Coronary artery (tissue), 2 donors: ENCODE measurements around the gene TPH2.

ENCODE experiments used
- DNase-seq: peaks from one replicate; pipeline ENCODE4 v3.0.0-alpha.2; 2017; ENCODE audit warnings: low spot score
- H3K27ac ChIP-seq, 2 donors: fragments of 200-600 bp; sonication (generic); one replicate each; pipeline ENCODE4 v1.5.1; 2016 to 2019
- H3K4me3 ChIP-seq: fragments of 200-600 bp; sonication (generic); 2 replicates; pipeline ENCODE4 v1.5.1; 2016; ENCODE audit warnings: mild to moderate bottlenecking, moderate library complexity
- TF ChIP-seq, protein P1 (sequence below): fragments of 200-600 bp; sonication (generic); IDR thresholded peaks from one replicate; pipeline ENCODE4 v1.5.1; 2019; ENCODE audit warnings: antibody characterized with exemption

TPH2 gene

DNA sequence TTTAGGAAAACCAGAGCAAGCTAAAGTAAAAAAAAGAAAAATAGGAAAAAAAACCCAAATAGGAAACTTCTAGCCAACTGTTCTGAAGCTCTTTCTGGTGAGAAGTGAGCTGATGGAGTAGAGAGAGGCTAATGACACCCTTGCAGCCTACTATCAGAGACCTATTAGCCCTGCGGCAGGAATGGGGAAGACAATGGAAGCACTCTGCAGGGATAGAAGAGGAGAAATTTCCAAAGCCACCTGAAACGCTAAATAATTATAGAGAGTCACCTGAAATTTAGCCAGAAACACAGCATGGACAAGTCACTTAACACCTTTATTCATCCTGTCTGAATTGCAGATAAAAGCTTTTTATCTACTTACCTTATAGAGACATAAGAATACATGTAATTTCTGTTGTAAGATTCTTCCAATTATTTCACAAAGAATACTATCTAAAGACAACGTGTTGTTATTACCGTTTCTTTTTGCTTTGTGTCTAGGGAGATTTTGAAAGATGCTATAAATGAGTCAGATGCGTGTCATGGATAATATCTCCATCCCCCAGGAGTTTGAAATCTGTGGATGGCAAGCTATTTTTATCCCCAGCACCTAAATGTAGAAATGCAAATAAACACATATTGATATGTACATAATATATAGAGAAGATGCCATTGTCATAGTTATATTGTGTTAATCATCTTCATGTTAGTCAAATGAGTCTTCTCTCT is 138.6 kb downstream of the TPH2 start:
- Histone ChIP-seq H3K4me3 (no peak overlapping the region), H3K27ac (no peak overlapping the region)
- TF ChIP-seq, protein P1, sequence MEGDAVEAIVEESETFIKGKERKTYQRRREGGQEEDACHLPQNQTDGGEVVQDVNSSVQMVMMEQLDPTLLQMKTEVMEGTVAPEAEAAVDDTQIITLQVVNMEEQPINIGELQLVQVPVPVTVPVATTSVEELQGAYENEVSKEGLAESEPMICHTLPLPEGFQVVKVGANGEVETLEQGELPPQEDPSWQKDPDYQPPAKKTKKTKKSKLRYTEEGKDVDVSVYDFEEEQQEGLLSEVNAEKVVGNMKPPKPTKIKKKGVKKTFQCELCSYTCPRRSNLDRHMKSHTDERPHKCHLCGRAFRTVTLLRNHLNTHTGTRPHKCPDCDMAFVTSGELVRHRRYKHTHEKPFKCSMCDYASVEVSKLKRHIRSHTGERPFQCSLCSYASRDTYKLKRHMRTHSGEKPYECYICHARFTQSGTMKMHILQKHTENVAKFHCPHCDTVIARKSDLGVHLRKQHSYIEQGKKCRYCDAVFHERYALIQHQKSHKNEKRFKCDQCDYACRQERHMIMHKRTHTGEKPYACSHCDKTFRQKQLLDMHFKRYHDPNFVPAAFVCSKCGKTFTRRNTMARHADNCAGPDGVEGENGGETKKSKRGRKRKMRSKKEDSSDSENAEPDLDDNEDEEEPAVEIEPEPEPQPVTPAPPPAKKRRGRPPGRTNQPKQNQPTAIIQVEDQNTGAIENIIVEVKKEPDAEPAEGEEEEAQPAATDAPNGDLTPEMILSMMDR: no peak
- no peak for DNase-seq

GRCh38 chr12:72081777-72082176 is 143.1 kb downstream of the TPH2 start:
- Histone ChIP-seq H3K4me3 (no peak overlapping the region), H3K27ac (no peak overlapping the region)
- no peak for DNase-seq
- TF ChIP-seq, protein P1: no peak
